Hepatocyte (in vitro differentiated cells): Measurements from ENCODE around the gene POLQ. TPM values are rescaled to one million over a fixed set of nuclear protein-coding genes. Genes with fewer than 3 reads are reported as not detected.

Experiments
- DNase-seq: peaks from one replicate; pipeline ENCODE4 v3.0.0-alpha.2; 2016; ENCODE audit warnings: low spot score
- H2AFZ ChIP-seq: fragments of 200-600 bp; sonication (generic); 2 replicates; pipeline ENCODE4 v1.6.0; 2016; ENCODE audit warnings: antibody characterized with exemption, mild to moderate bottlenecking
- H3K27ac ChIP-seq: fragments of 200-600 bp; sonication (generic); 2 replicates; pipeline ENCODE4 v1.5.1; 2016; ENCODE audit warnings: mild to moderate bottlenecking
- H3K27me3 ChIP-seq: fragments of 200-600 bp; sonication (generic); 2 replicates; pipeline ENCODE4 v1.6.1; 2016
- H3K36me3 ChIP-seq: fragments of 200-600 bp; sonication (generic); replicated peaks from 2 replicates; pipeline ENCODE4 v1.5.1; 2016; ENCODE audit warnings: low read depth; ENCODE audit not compliant: insufficient read depth
- H3K4me1 ChIP-seq: fragments of 200-600 bp; sonication (generic); 2 replicates; pipeline ENCODE4 v1.5.1; 2016; ENCODE audit warnings: mild to moderate bottlenecking, moderate library complexity; ENCODE audit not compliant: insufficient read depth
- H3K4me2 ChIP-seq: fragments of 200-600 bp; sonication (generic); 2 replicates; pipeline ENCODE4 v1.6.0; 2016
- H3K4me3 ChIP-seq: fragments of 200-600 bp; sonication (generic); 2 replicates; pipeline ENCODE4 v1.5.1; 2016; ENCODE audit warnings: mild to moderate bottlenecking
- H3K79me2 ChIP-seq: fragments of 200-600 bp; sonication (generic); 2 replicates; pipeline ENCODE4 v1.6.0; 2017; ENCODE audit warnings: mild to moderate bottlenecking
- H3K9me2 ChIP-seq: fragments of 200-600 bp; sonication (generic); replicated peaks from 2 replicates; pipeline ENCODE4 v1.6.0; 2017; ENCODE audit warnings: mild to moderate bottlenecking; ENCODE audit not compliant: insufficient read depth
- H3K9me3 ChIP-seq: fragments of 200-600 bp; sonication (generic); 2 replicates; pipeline ENCODE4 v1.5.1; 2016; ENCODE audit warnings: low read depth, mild to moderate bottlenecking
- H4K20me1 ChIP-seq: fragments of 200-600 bp; sonication (generic); 2 replicates; pipeline ENCODE4 v1.6.0; 2016; ENCODE audit warnings: mild to moderate bottlenecking; ENCODE audit not compliant: insufficient read depth, poor library complexity, severe bottlenecking
- CTCF ChIP-seq: fragments of 200-600 bp; sonication (generic); IDR thresholded peaks from 2 replicates; pipeline ENCODE4 v1.5.1; 2016; ENCODE audit warnings: antibody characterized with exemption, mild to moderate bottlenecking; ENCODE audit not compliant: poor library complexity
- EZH2 ChIP-seq: fragments of 200-600 bp; sonication (generic); IDR thresholded peaks from 2 replicates; pipeline ENCODE4 v1.6.1; 2016; ENCODE audit warnings: antibody characterized with exemption, mild to moderate bottlenecking, borderline replicate concordance
- EZH2phosphoT487 ChIP-seq: fragments of 200-600 bp; sonication (generic); IDR thresholded peaks from one replicate; pipeline ENCODE4 v1.6.1; 2018; ENCODE audit warnings: antibody characterized with exemption, mild to moderate bottlenecking, low read depth, moderate library complexity; ENCODE audit not compliant: unreplicated experiment, severe bottlenecking
- WGBS: methylation state at CpG from one replicate; pipeline ENCODE4 v1.1.6; 2016; ENCODE audit warnings: low lambda C conversion rate; ENCODE audit errors: missing lambda C conversion rate; 5-methylcytosine and 5-hydroxymethylcytosine counted together
- polyA plus RNA-seq: library from polyadenylated mRNA; unstranded; fragments of >200 nt; fragmentation: Nextera tagmentation; extraction: Ambion mirVana; gene quantifications from 2 replicates; pipeline ENCODE4 v1.2.1, GENCODE V29; 2016
- total RNA-seq: library from RNA; depleted of rRNA; stranded (reverse); fragments of >200 nt; gene quantifications from 2 replicates; pipeline ENCODE4 v1.2.3, GENCODE V29; 2014

POLQ gene
- total and polyA plus RNA-seq, 2 experiments from 2014 or later, result 0.68 to 2.5 TPM

GRCh38 chr3:121505256-121505655 is 40.5 kb downstream of the POLQ start:
- H3K4me3 ChIP-seq, result no peak overlapping the region
- no peaks in the 10 kb centered on the region for H3K9me2 ChIP-seq
- no peaks in the 10 kb centered on the region for H3K4me1 ChIP-seq
- TF ChIP-seq EZH2phosphoT487 (no peak), CTCF (no peak), EZH2 (no peak)
- H3K27ac ChIP-seq, result no peak overlapping the region
- H3K9me3 ChIP-seq, result no peaks in the 10 kb centered on the region
- H3K4me2 ChIP-seq, result no peak overlapping the region
- H4K20me1 ChIP-seq, result no peaks in the 10 kb centered on the region
- DNase-seq, result no peak
- H3K27me3 ChIP-seq, result no peaks in the 10 kb centered on the region
- H3K36me3 ChIP-seq, result no peaks in the 10 kb centered on the region
- no peaks in the 10 kb centered on the region for H3K79me2 ChIP-seq
- H2AFZ ChIP-seq, result no peak overlapping the region

GRCh38 chr3:121504618-121505017 is 41.2 kb downstream of the POLQ start:
- peak; percentile 4 for DNase-seq
- H3K9me3 ChIP-seq, result no peaks in the 10 kb centered on the region

GRCh38 chr3:121496786-121497185 is 49.0 kb downstream of the POLQ start:
- Histone ChIP-seq H3K4me2 (no peak overlapping the region), H3K79me2 (no peaks in the 10 kb centered on the region), H3K27ac (no peak overlapping the region), H4K20me1 (no peaks in the 10 kb centered on the region), H3K9me3 (no peaks in the 10 kb centered on the region), H3K4me3 (no peak overlapping the region), H3K27me3 (no peaks in the 10 kb centered on the region), H3K4me1 (no peaks in the 10 kb centered on the region), H3K36me3 (no peaks in the 10 kb centered on the region), H3K9me2 (no peaks in the 10 kb centered on the region), H2AFZ (no peak overlapping the region)
- 97% methylated on average over 4 of the region's 4 CpGs for WGBS
- no peak for DNase-seq
- TF ChIP-seq CTCF, result no peak
- no peak for TF ChIP-seq EZH2
- no peak for TF ChIP-seq EZH2phosphoT487

More at GRCh38 chr3:121504618-121505017, 41.2 kb downstream of the POLQ start:
- 79% methylated on average over 2 of the region's 2 CpGs for WGBS
- Histone ChIP-seq H3K4me2 (no peak overlapping the region), H3K4me3 (no peak overlapping the region), H3K27me3 (no peaks in the 10 kb centered on the region), H3K9me2 (no peaks in the 10 kb centered on the region), H3K36me3 (no peaks in the 10 kb centered on the region), H3K79me2 (no peaks in the 10 kb centered on the region), H4K20me1 (no peaks in the 10 kb centered on the region), H3K27ac (no peak overlapping the region), H3K4me1 (no peaks in the 10 kb centered on the region), H2AFZ (no peak overlapping the region)
- TF ChIP-seq CTCF (no peak), EZH2phosphoT487 (no peak), EZH2 (no peak)

- Histone ChIP-seq H3K9me2 (no peaks in the 10 kb centered on the region), H3K4me3 (no peak overlapping the region), H2AFZ (no peak overlapping the region), H3K4me1 (no peaks in the 10 kb centered on the region), H3K4me2 (no peak overlapping the region), H3K79me2 (no peaks in the 10 kb centered on the region), H4K20me1 (no peaks in the 10 kb centered on the region), H3K9me3 (no peaks in the 10 kb centered on the region), H3K27ac (no peak overlapping the region), H3K36me3 (no peaks in the 10 kb centered on the region), H3K27me3 (no peaks in the 10 kb centered on the region)
- no peak for DNase-seq
- no peak for TF ChIP-seq EZH2phosphoT487
- TF ChIP-seq CTCF, result no peak
- no peak for TF ChIP-seq EZH2
- 93% methylated on average over 5 of the region's 5 CpGs for WGBS
These were observed 52.4 kb downstream of the POLQ start for GRCh38 chr3:121493431-121493830.
